Esophagus squamous epithelium (tissue), 5 donors: ENCODE data around the gene RPS2. TPM values are rescaled to one million over a fixed set of nuclear protein-coding genes. Genes with fewer than 3 reads are reported as not detected.
"Not testable (repeated sequence)": the region's sequence is repeated elsewhere in the genome, so short reads cannot be mapped to it uniquely, and the experiment has no call there.

Experiments
- DNase-seq: peaks from one replicate; lab custom pipeline; 2025; lab: John Stamatoyannopoulos, UW
- H3K27ac ChIP-seq, 4 donors: fragments of 200-600 bp; sonication (generic); one replicate each; pipeline ENCODE4 v1.5.1; 2016 to 2019; ENCODE audit warnings: mild to moderate bottlenecking in 1 of 4
- H3K27me3 ChIP-seq, 4 donors: fragments of 200-600 bp; sonication (generic); 1 replicate in 3 of 4; 2 replicates in 1 of 4; pipeline versions ENCODE4 v1.5.1 to v1.6.0; 2017 to 2021; ENCODE audit warnings: antibody characterized with exemption in 1 of 4
- H3K36me3 ChIP-seq, 3 donors: fragments of 200-600 bp; sonication (generic); one replicate each; pipeline ENCODE4 v1.5.1; 2016 to 2019
- H3K4me1 ChIP-seq, 3 donors: fragments of 200-600 bp; sonication (generic); one replicate each; pipeline ENCODE4 v1.5.1; 2017 to 2019
- H3K4me3 ChIP-seq, 4 donors: fragments of 200-600 bp; sonication (generic); 1 replicate in 3 of 4; 2 replicates in 1 of 4; pipeline ENCODE4 v1.5.1; 2016 to 2019; ENCODE audit warnings: mild to moderate bottlenecking in 2 of 4, moderate library complexity in 1 of 4
- H3K9me3 ChIP-seq, 3 donors: fragments of 200-600 bp; sonication (generic); one replicate each; pipeline ENCODE4 v1.5.1; 2016 to 2019
- CTCF ChIP-seq, 6 experiments: fragments of 450-650 bp in 4 of 6; fragments of 200-600 bp in 2 of 6; sonication (generic) in 2 of 6; IDR thresholded peaks; one replicate each; pipeline ENCODE4 v1.5.1; 2016 to 2019; ENCODE audit warnings: antibody characterized with exemption in 6 of 6, mild to moderate bottlenecking in 4 of 6, moderate library complexity in 4 of 6
- POLR2A ChIP-seq, 4 donors: fragments of 450-650 bp; IDR thresholded peaks; one replicate each; pipeline ENCODE4 v1.6.1; 2017; ENCODE audit warnings: antibody characterized with exemption in 4 of 4, mild to moderate bottlenecking in 4 of 4, moderate library complexity in 3 of 4
- WGBS, 2 donors: methylation state at CpG; one replicate each; pipeline ENCODE4 v1.1.5; 2018; 5-methylcytosine and 5-hydroxymethylcytosine counted together
- intact Hi-C: fragments of 100-400 bp; cut with DNase I; formaldehyde crosslinking; loops from one replicate; pipeline ENCODE4 v1.15.0; 2022
- total RNA-seq, 4 donors: library from RNA; depleted of rRNA; stranded (reverse); fragments of >200 nt; gene quantifications; one replicate each; pipeline ENCODE4 v1.1.0, GENCODE V29; 2016
- donor health status: DM: yes; HTN: yes; CAD: no.

Gene RPS2
- total RNA-seq: 1,000 to 10,000 TPM; 1,980 to 2,837 (median 2,292) TPM

DNA sequence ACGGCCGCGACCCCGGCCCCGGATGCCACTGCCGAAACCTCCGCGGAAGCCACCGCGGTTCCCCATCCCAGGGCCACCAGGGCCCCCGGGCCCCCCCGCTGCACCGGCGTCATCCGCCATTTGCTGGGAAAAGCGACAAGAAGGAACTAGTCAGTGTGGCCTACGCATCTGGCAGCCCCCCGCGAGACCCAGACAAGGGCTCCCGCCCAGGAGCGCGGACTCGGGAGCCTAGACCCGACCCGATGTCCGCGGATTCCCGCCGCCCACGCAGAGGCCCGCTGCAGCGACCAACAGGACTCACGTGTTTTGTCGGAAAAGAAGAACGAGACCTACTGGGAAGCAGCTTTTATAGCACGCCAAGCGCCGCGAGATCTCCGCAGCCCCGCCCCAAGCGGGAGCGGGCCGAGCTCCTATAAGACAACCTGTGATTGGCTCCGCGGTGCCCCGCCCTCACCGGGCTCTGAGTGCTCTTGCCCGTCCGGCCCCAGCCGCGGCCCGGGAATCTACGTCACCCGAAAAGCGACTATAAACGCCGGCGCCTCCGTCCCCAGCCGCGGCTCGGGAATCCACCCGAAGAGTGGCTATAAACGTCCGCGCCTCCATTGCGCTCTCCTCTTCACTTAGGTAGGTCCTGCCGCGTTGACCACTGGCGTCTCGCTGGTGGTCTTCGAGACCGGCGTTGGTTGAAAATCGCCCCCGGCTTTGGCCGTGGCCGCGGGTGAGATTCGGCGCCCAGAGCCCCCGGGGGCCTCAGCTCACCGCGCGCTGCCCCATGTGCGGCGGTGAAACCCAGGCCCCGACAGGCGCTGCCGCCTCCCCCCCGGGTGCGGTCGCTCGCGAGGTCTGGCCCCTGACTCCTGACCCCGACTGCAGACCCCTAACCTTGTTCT lies at the start of gene RPS2:
Gene RPS2 (minus strand): TSS at position 321 of the 890 bp plus-strand sequence. CDS start 201 bp downstream, at position 120.
- Histone ChIP-seq H3K27me3 (no peaks in the 10 kb centered on the region), H3K9me3 (no peaks in the 10 kb centered on the region), H3K4me1 (peaks cover 33 to 62% (median 40%) of the 10 kb centered on the region in 3 donors), H3K27ac (peak within 1 kb of the TSS; percentile 95 to 99 (median 98)), H3K36me3 (peaks cover 8 to 31% (median 14%) of the 10 kb centered on the region in 3 donors), H3K4me3 (peak within 1 kb of the TSS; percentile 84 to 99 (median 88))
- intact Hi-C loops: no loop called here
- peak; percentile 93 for DNase-seq
- 0 to 1% methylated on average over 25 to 28 of the region's 97 CpGs for WGBS, 2 donors
- peak in 3 of 4 donors; percentile 86 to 98 (median 94) for TF ChIP-seq POLR2A (IDR thresholded peaks at IDR 0.05)
- peak in 4 of 6 experiments; percentile 8 to 15 (median 15) for TF ChIP-seq CTCF (IDR thresholded peaks at IDR 0.05)

DNA sequence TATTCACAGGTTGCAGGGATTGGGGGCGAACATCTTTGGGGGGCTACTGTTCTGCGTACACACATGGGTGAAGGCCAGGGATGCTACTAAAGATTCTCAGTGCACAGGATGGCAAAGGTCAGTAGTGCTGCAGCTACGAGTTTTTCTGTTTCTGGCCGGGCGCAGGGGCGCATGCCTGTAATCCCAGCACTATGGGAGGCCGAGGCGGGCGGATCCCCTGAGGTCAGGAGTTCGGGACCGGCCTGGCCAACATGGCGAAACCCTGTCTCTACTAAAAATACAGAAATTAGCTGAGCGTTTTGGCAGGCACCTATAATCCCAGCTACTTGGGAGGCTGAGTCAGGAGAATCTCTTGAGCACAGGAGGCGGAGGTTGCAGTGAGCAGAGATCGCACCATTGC lies 48.9 kb upstream of the RPS2 start:
- Histone ChIP-seq H3K36me3 (no peaks in the 10 kb centered on the region), H3K9me3 (no peaks in the 10 kb centered on the region), H3K27ac (no peak overlapping the region), H3K4me1 (peaks cover 15 to 34% (median 17%) of the 10 kb centered on the region in 3 donors), H3K4me3 (no peak overlapping the region), H3K27me3 (peaks cover 0 to 19% (median 0%) of the 10 kb centered on the region in 4 donors)
- intact Hi-C loops: no loop called here
- DNase-seq: no peak
- WGBS, 2 donors: 77 to 83% methylated on average over 6 to 14 of the region's 15 CpGs
- TF ChIP-seq POLR2A (IDR thresholded peaks at IDR 0.05) (no peak), CTCF (IDR thresholded peaks at IDR 0.05) (no peak)

GRCh38 chr16:2011726-2012125 lies 47.1 kb upstream of the RPS2 start:
- intact Hi-C loops, H3K27ac ChIP-seq, H3K4me3 ChIP-seq, H3K36me3 ChIP-seq, DNase-seq, H3K27me3 ChIP-seq, H3K9me3 ChIP-seq: not testable (repeated sequence)
- H3K4me1 ChIP-seq: peaks cover 33 to 52% (median 35%) of the 10 kb centered on the region in 3 donors
- WGBS, 2 donors: 78 to 82% methylated on average over 6 to 9 of the region's 9 CpGs

DNA sequence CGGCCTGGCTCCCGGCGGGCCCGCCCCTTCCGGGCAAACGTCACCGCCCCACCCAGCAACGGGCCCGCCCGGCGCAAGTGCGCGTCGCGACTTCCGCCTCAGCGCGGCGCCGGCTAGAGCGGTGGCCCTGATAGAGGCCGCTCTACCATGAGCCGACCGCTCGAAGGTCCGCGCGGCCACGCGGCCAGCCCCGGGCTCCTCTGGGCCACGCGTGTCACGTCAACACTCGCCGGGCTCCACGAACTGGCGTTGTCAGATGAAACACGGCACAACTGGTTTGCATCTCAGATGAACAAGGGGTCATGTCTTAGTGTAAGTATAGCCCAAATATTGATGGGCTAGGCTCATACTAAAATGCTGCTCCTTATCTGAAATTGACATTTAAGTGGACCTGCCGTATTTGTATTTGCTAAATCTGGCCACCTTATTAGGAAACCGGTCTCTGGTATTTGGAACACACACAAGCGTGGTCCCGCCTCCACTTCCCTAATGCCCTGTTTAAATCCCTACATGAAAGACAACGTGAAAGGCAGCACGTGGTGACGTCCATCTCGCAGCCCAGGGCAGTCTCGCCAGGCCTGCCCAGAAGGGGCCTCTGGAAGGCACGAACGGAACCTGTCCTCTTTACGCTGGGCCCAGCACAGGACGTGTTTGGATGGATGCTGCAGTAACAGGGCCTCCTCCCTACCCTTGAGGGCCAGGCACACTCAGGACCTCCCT lies 45.3 kb upstream of the RPS2 start, which contains the start of gene ZNF598:
Gene ZNF598 (minus strand): TSS at position 31 of the 720 bp plus-strand sequence.
- H3K36me3 ChIP-seq: peaks cover 0 to 4% (median 0%) of the 10 kb centered on the region in 3 donors
- intact Hi-C loops: no loop called here
- H3K9me3 ChIP-seq: no peaks in the 10 kb centered on the region
- WGBS, 2 donors: 1 to 2% methylated on average over 9 to 16 of the region's 52 CpGs
- peak within 1 kb of the TSS; percentile 94 to 98 (median 96) for H3K27ac ChIP-seq
- H3K4me1 ChIP-seq: peaks cover 33 to 58% (median 44%) of the 10 kb centered on the region in 3 donors
- no peaks in the 10 kb centered on the region for H3K27me3 ChIP-seq
- H3K4me3 ChIP-seq: peak within 1 kb of the TSS; percentile 58 to 98 (median 86)
- peak in 3 of 4 donors; percentile 81 to 97 (median 91) for TF ChIP-seq POLR2A (IDR thresholded peaks at IDR 0.05)
- TF ChIP-seq CTCF (IDR thresholded peaks at IDR 0.05): peak in 1 of 6 experiments; percentile 6
- DNase-seq: no peak

- DNase-seq: no peak
Observed at GRCh38 chr16:2009164-2009711, 44.6 kb upstream of the RPS2 start.

More at GRCh38 chr16:2009164-2009711, 44.6 kb upstream of the RPS2 start:
- Histone ChIP-seq H3K4me1 (peaks cover 40 to 60% (median 49%) of the 10 kb centered on the region in 3 donors), H3K36me3 (peaks cover 0 to 11% (median 0%) of the 10 kb centered on the region in 3 donors), H3K9me3 (no peaks in the 10 kb centered on the region), H3K27ac (peak overlapping the region; percentile 79 to 98 (median 96)), H3K27me3 (no peaks in the 10 kb centered on the region), H3K4me3 (peak overlapping the region; percentile 58 to 98 (median 86))
- intact Hi-C loops: no loop called here
- TF ChIP-seq CTCF (IDR thresholded peaks at IDR 0.05) (no peak), POLR2A (IDR thresholded peaks at IDR 0.05) (no peak)
- no CpG with 5 or more reads among the region's 55 CpGs for WGBS, 2 donors
